Measurements from ENCODE around the gene MALRD1. TPM values are rescaled to one million over a fixed set of nuclear protein-coding genes. Genes with fewer than 3 reads are reported as not detected.

Gene MALRD1
- total RNA-seq, 1 experiment from 2014 or later, result 0.50 TPM

- no peak for TF ChIP-seq HMGXB4 (CRISPR knock-in tag; IDR thresholded peaks at IDR 0.05)
- TF ChIP-seq NR3C1 (CRISPR knock-in tag; conservative IDR thresholded peaks at IDR 0.05; ENCODE audit: low read depth), result no peak
- no peak for TF ChIP-seq GRHL2 (CRISPR knock-in tag; IDR thresholded peaks at IDR 0.05; ENCODE audit: insufficient replicate concordance, severe bottlenecking)
Measured at GRCh38 chr10:19688344-19688743, 639.7 kb downstream of the MALRD1 start (continued).

GRCh38 chr10:19689231-19689630 is 640.6 kb downstream of the MALRD1 start:
- H3K4me1 Mint-ChIP-seq, result no peaks in the 10 kb centered on the region
- no peaks in the 10 kb centered on the region for H3K27me3 Mint-ChIP-seq (ENCODE audit: low read depth)
- H3K27ac Mint-ChIP-seq, result no peak overlapping the region
- CTCF ChIA-PET, result no interaction called here
- ATAC-seq (no peak), DNase-seq (ENCODE audit: low spot score) (no peak)
- POLR2A ChIA-PET, result no interaction called here
- H3K4me3 Mint-ChIP-seq, result no peak overlapping the region
- peaks cover 7% of the 10 kb centered on the region for H3K9me3 Mint-ChIP-seq
- TF ChIP-seq IRF1 (CRISPR knock-in tag; IDR thresholded peaks at IDR 0.05), result no peak
- no peak for TF ChIP-seq NR2C2 (CRISPR knock-in tag; IDR thresholded peaks at IDR 0.05)
- TF ChIP-seq FOXK1 (CRISPR knock-in tag; IDR thresholded peaks at IDR 0.05), result no peak
- TF ChIP-seq CBFB (CRISPR knock-in tag; IDR thresholded peaks at IDR 0.05; ENCODE audit: low read depth), result no peak
- no peak for TF ChIP-seq ELF4 (CRISPR knock-in tag; IDR thresholded peaks at IDR 0.05; ENCODE audit: low read depth)
- TF ChIP-seq JAZF1 (CRISPR knock-in tag; IDR thresholded peaks at IDR 0.05), result no peak
- TF ChIP-seq SOX15 (CRISPR knock-in tag; IDR thresholded peaks at IDR 0.05), result no peak
- no peak for TF ChIP-seq ZNF425 (CRISPR knock-in tag; conservative IDR thresholded peaks at IDR 0.05)
- no peak for TF ChIP-seq SP1 (CRISPR knock-in tag; conservative IDR thresholded peaks at IDR 0.05)
- no peak for TF ChIP-seq HMGXB4 (CRISPR knock-in tag; IDR thresholded peaks at IDR 0.05)
- no peak for TF ChIP-seq CREB1 (CRISPR knock-in tag; IDR thresholded peaks at IDR 0.05)
- TF ChIP-seq NR3C1 (CRISPR knock-in tag; conservative IDR thresholded peaks at IDR 0.05; ENCODE audit: low read depth), result no peak
- no peak for TF ChIP-seq EMX1 (CRISPR knock-in tag; IDR thresholded peaks at IDR 0.05)
- no peak for TF ChIP-seq ZNF532 (CRISPR knock-in tag; IDR thresholded peaks at IDR 0.05; ENCODE audit: borderline replicate concordance)
- TF ChIP-seq ZNF396 (CRISPR knock-in tag; IDR thresholded peaks at IDR 0.05; ENCODE audit: borderline replicate concordance), result no peak
- H3K36me3 Mint-ChIP-seq, result peaks cover 4% of the 10 kb centered on the region; the same call in 1 of the 2 replicates
